Measurements from ENCODE around the gene ACVR1C. TPM values are rescaled to one million over a fixed set of nuclear protein-coding genes. Genes with fewer than 3 reads are reported as not detected.

The ACVR1C gene
- total RNA-seq, 1 experiment from 2014 or later = 0.04 TPM

- Histone ChIP-seq H3K9me3 (ENCODE audit: insufficient read depth, low read depth) (no peaks in the 10 kb centered on the region), H3K79me2 (ENCODE audit: low read depth) (no peaks in the 10 kb centered on the region), H3K4me1 (replicated peaks; ENCODE audit: insufficient read depth) (no peaks in the 10 kb centered on the region), H3F3A (ENCODE audit: insufficient read depth, low read depth) (no peaks in the 10 kb centered on the region), H3K27ac (no peak overlapping the region), H3K36me3 (ENCODE audit: low read depth) (no peaks in the 10 kb centered on the region), H4K20me1 (ENCODE audit: insufficient read depth) (no peaks in the 10 kb centered on the region), H3K9me2 (ENCODE audit: insufficient read depth) (no peaks in the 10 kb centered on the region), H3K4me3 (no peak overlapping the region), H3K4me2 (no peak overlapping the region), H3K27me3 (ENCODE audit: insufficient read depth, low read depth) (no peaks in the 10 kb centered on the region), H2AFZ (no peak overlapping the region)
- CTCF ChIA-PET = no interaction called here
- POLR2A ChIA-PET (ENCODE audit: unreplicated experiment) = no interaction called here
- TF ChIP-seq CTCF (conservative IDR thresholded peaks at IDR 0.05) = no peak
- no peak for TF ChIP-seq EZH2 (IDR thresholded peaks at IDR 0.05; ENCODE audit: low read depth)
- intact Hi-C loops (cut with micrococcal nuclease; ENCODE audit: unreplicated experiment) = loop anchor here (5.0 to 10.0 kb wide), 2 partner anchors 285 to 1262 kb away; no protein-coding TSS in a partner anchor
- no peak for DNase-seq
- no TSS peak for BruUV-seq (replicated peaks)
These were observed 138.7 kb downstream of the ACVR1C start for GRCh38 chr2:157489983-157490382.

- no peak overlapping the region for H3K4me2 ChIP-seq
These were observed 139.8 kb downstream of the ACVR1C start for GRCh38 chr2:157488877-157489276.

GRCh38 chr2:157487747-157488146 is 140.9 kb downstream of the ACVR1C start:
- Histone ChIP-seq H3K4me2 (no peak overlapping the region), H3F3A (ENCODE audit: insufficient read depth, low read depth) (no peaks in the 10 kb centered on the region), H3K9me2 (ENCODE audit: insufficient read depth) (no peaks in the 10 kb centered on the region), H3K27ac (no peak overlapping the region), H4K20me1 (ENCODE audit: insufficient read depth) (no peaks in the 10 kb centered on the region), H2AFZ (no peak overlapping the region), H3K27me3 (ENCODE audit: insufficient read depth, low read depth) (no peaks in the 10 kb centered on the region), H3K4me3 (no peak overlapping the region), H3K4me1 (replicated peaks; ENCODE audit: insufficient read depth) (no peaks in the 10 kb centered on the region), H3K36me3 (ENCODE audit: low read depth) (no peaks in the 10 kb centered on the region), H3K9me3 (ENCODE audit: insufficient read depth, low read depth) (no peaks in the 10 kb centered on the region), H3K79me2 (ENCODE audit: low read depth) (no peaks in the 10 kb centered on the region)
- BruUV-seq (replicated peaks) = no TSS peak
- POLR2A ChIA-PET (ENCODE audit: unreplicated experiment) = no interaction called here
- intact Hi-C loops (cut with micrococcal nuclease; ENCODE audit: unreplicated experiment) = no loop called here
- TF ChIP-seq EZH2 (IDR thresholded peaks at IDR 0.05; ENCODE audit: low read depth) (no peak), CTCF (conservative IDR thresholded peaks at IDR 0.05) (no peak)
- CTCF ChIA-PET = no interaction called here
- DNase-seq = no peak

More at GRCh38 chr2:157488877-157489276, 139.8 kb downstream of the ACVR1C start:
- no peak overlapping the region for H3K27ac ChIP-seq
- H3K27me3 ChIP-seq (ENCODE audit: insufficient read depth, low read depth) = no peaks in the 10 kb centered on the region
- no peak overlapping the region for H3K4me3 ChIP-seq
- H3K36me3 ChIP-seq (ENCODE audit: low read depth) = no peaks in the 10 kb centered on the region
- DNase-seq = no peak
- H3K79me2 ChIP-seq (ENCODE audit: low read depth) = no peaks in the 10 kb centered on the region
- TF ChIP-seq EZH2 (IDR thresholded peaks at IDR 0.05; ENCODE audit: low read depth) = no peak
- no peak for TF ChIP-seq CTCF (conservative IDR thresholded peaks at IDR 0.05)
- H2AFZ ChIP-seq = no peak overlapping the region
- H3K4me1 ChIP-seq (replicated peaks; ENCODE audit: insufficient read depth) = no peaks in the 10 kb centered on the region
- POLR2A ChIA-PET (ENCODE audit: unreplicated experiment) = no interaction called here
- no TSS peak for BruUV-seq (replicated peaks)
- no peaks in the 10 kb centered on the region for H3K9me3 ChIP-seq (ENCODE audit: insufficient read depth, low read depth)
- H3K9me2 ChIP-seq (ENCODE audit: insufficient read depth) = no peaks in the 10 kb centered on the region
- no peaks in the 10 kb centered on the region for H4K20me1 ChIP-seq (ENCODE audit: insufficient read depth)
- intact Hi-C loops (cut with micrococcal nuclease; ENCODE audit: unreplicated experiment) = no loop called here
- H3F3A ChIP-seq (ENCODE audit: insufficient read depth, low read depth) = no peaks in the 10 kb centered on the region
- CTCF ChIA-PET = no interaction called here

Data from PC-9 (cell line).